H9 (cell line): ENCODE data around the gene THSD7A. TPM values are rescaled to one million over a fixed set of nuclear protein-coding genes. Genes with fewer than 3 reads are reported as not detected.

Experiments used
- DNase-seq: peaks from one replicate; pipeline ENCODE4 v3.0.0-alpha.2; 2017
- H2AFZ ChIP-seq: one replicate; pipeline ENCODE4 v1.6.1; 2013; ENCODE audit warnings: mild to moderate bottlenecking, low read length, control low read depth, moderate library complexity
- H2AK5ac ChIP-seq: 2 replicates; pipeline ENCODE4 v1.6.1; 2013; ENCODE audit warnings: low read length, control low read depth, mixed read lengths; ENCODE audit not compliant: insufficient read length
- H2BK120ac ChIP-seq: one replicate; pipeline ENCODE4 v1.6.1; 2013; ENCODE audit warnings: low read depth, mild to moderate bottlenecking, low read length, control low read depth, inconsistent platforms; ENCODE audit not compliant: poor library complexity, severe bottlenecking
- H2BK12ac ChIP-seq: 2 replicates; pipeline ENCODE4 v1.6.1; 2013; ENCODE audit warnings: low read length, control low read depth, mixed read lengths, low read depth; ENCODE audit not compliant: insufficient read length
- H2BK15ac ChIP-seq: 2 replicates; pipeline ENCODE4 v1.6.1; 2013; ENCODE audit warnings: low read depth, low read length, control low read depth
- H2BK20ac ChIP-seq: one replicate; pipeline ENCODE4 v1.6.1; 2013; ENCODE audit warnings: low read depth, mild to moderate bottlenecking, low read length, control low read depth, inconsistent platforms; ENCODE audit not compliant: poor library complexity, severe bottlenecking
- H2BK5ac ChIP-seq: 2 replicates; pipeline ENCODE4 v1.6.1; 2013; ENCODE audit warnings: low read length, control low read depth, mixed read lengths; ENCODE audit not compliant: insufficient read length
- H3K14ac ChIP-seq: 2 replicates; pipeline ENCODE4 v1.6.1; 2013; ENCODE audit warnings: low read length, control low read depth; ENCODE audit not compliant: insufficient read depth
- H3K18ac ChIP-seq: 2 replicates; pipeline ENCODE4 v1.6.1; 2013; ENCODE audit warnings: low read depth, mild to moderate bottlenecking, mixed read lengths, low read length, control low read depth; ENCODE audit not compliant: insufficient read length
- H3K23ac ChIP-seq: 2 replicates; pipeline ENCODE4 v1.6.1; 2013; ENCODE audit warnings: low read length, control low read depth, mixed read lengths, low read depth; ENCODE audit not compliant: insufficient read length
- H3K23me2 ChIP-seq: 2 replicates; pipeline ENCODE4 v1.6.1; 2013; ENCODE audit warnings: low read depth, mild to moderate bottlenecking, mixed read lengths, low read length, control low read depth; ENCODE audit not compliant: insufficient read length, poor library complexity, severe bottlenecking
- H3K27ac ChIP-seq: 2 replicates; pipeline ENCODE4 v1.5.1; 2013; ENCODE audit warnings: low read length, control low read depth, mixed read lengths, low read depth; ENCODE audit not compliant: insufficient read length
- H3K27me3 ChIP-seq: 2 replicates; pipeline ENCODE4 v1.6.1; 2013; ENCODE audit warnings: low read length, control low read depth, inconsistent platforms; ENCODE audit not compliant: insufficient read depth
- H3K4ac ChIP-seq: 2 replicates; pipeline ENCODE4 v1.6.1; 2013; ENCODE audit warnings: low read depth, mild to moderate bottlenecking, control low read depth, inconsistent platforms, low read length, moderate library complexity
- H3K4me1 ChIP-seq: 2 replicates; pipeline ENCODE4 v1.6.1; 2013; ENCODE audit warnings: low read length, control low read depth, inconsistent platforms; ENCODE audit not compliant: insufficient read depth
- H3K4me2 ChIP-seq: 2 replicates; pipeline ENCODE4 v1.6.1; 2013; ENCODE audit warnings: low read length, control low read depth, mixed read lengths; ENCODE audit not compliant: insufficient read length, insufficient read depth
- H3K56ac ChIP-seq: 2 replicates; pipeline ENCODE4 v1.6.1; 2013; ENCODE audit warnings: low read depth, mild to moderate bottlenecking, mixed read lengths, low read length, control low read depth; ENCODE audit not compliant: insufficient read length
- H3K79me1 ChIP-seq: 2 replicates; pipeline ENCODE4 v1.6.1; 2013; ENCODE audit warnings: low read depth, mild to moderate bottlenecking, moderate library complexity, low read length, control low read depth, inconsistent platforms; ENCODE audit not compliant: insufficient read depth, poor library complexity, severe bottlenecking
- H3K79me2 ChIP-seq: 2 replicates; pipeline ENCODE4 v1.6.1; 2013; ENCODE audit warnings: low read length, control low read depth, inconsistent platforms; ENCODE audit not compliant: insufficient read depth
- H3K9ac ChIP-seq: 2 replicates; pipeline ENCODE4 v1.6.1; 2013; ENCODE audit warnings: low read length, control low read depth, mixed read lengths; ENCODE audit not compliant: insufficient read length; ENCODE audit errors: extremely low read depth
- H3K9me3 ChIP-seq: one replicate; pipeline ENCODE4 v1.6.1; 2013; ENCODE audit warnings: low read depth, low read length, inconsistent platforms; ENCODE audit not compliant: control insufficient read depth
- H3T11ph ChIP-seq: one replicate; pipeline ENCODE4 v1.6.1; 2013; ENCODE audit warnings: mild to moderate bottlenecking, low read length, control low read depth, inconsistent platforms
- H4K20me1 ChIP-seq: one replicate; pipeline ENCODE4 v1.6.1; 2013; ENCODE audit not compliant: control insufficient read depth, insufficient read length, insufficient read depth
- H4K5ac ChIP-seq: 2 replicates; pipeline ENCODE4 v1.6.1; 2013; ENCODE audit warnings: low read depth, mild to moderate bottlenecking, mixed read lengths, low read length, control low read depth; ENCODE audit not compliant: insufficient read length
- H4K8ac ChIP-seq: replicated peaks from 2 replicates; pipeline ENCODE4 v1.6.1; 2013; ENCODE audit warnings: low read length, control low read depth, mixed read lengths, low read depth; ENCODE audit not compliant: insufficient read length
- H4K91ac ChIP-seq: 2 replicates; pipeline ENCODE4 v1.6.1; 2013; ENCODE audit warnings: low read depth, mild to moderate bottlenecking, moderate library complexity, mixed read lengths, low read length, control low read depth; ENCODE audit not compliant: insufficient read length
- H3K27ac Mint-ChIP-seq, 3 experiments: 2 replicates in 2 of 3; 3 replicates in 1 of 3; pipeline ENCODE4 v1.8.0; 2020 to 2021; ENCODE audit warnings: mixed read lengths in 3 of 3, mild to moderate bottlenecking in 1 of 3, moderate library complexity in 1 of 3
- H3K27me3 Mint-ChIP-seq: 2 replicates; pipeline ENCODE4 v1.8.0; 2021; ENCODE audit warnings: low read depth, mild to moderate bottlenecking, moderate library complexity, mixed read lengths
- H3K36me3 Mint-ChIP-seq, 3 experiments: 2 replicates in 2 of 3; 3 replicates in 1 of 3; pipeline ENCODE4 v1.8.0; 2020 to 2021; ENCODE audit warnings: low read depth in 3 of 3, mixed read lengths in 3 of 3; ENCODE audit not compliant: insufficient read depth in 1 of 3
- H3K4me1 Mint-ChIP-seq, 2 experiments: 2 replicates each; pipeline ENCODE4 v1.8.0; 2020; ENCODE audit warnings: mixed read lengths in 2 of 2
- H3K4me3 Mint-ChIP-seq, 2 experiments: 2 replicates in 1 of 2; 3 replicates in 1 of 2; pipeline ENCODE4 v1.8.0; 2020 to 2021; ENCODE audit warnings: mild to moderate bottlenecking in 2 of 2, mixed read lengths in 2 of 2, moderate library complexity in 1 of 2
- H3K9me3 Mint-ChIP-seq, 2 experiments: 2 replicates in 1 of 2; 3 replicates in 1 of 2; pipeline ENCODE4 v1.8.0; 2020; ENCODE audit warnings: mild to moderate bottlenecking in 2 of 2, mixed read lengths in 2 of 2, moderate library complexity in 1 of 2
- WGBS: extraction: QIAGEN DNeasy Blood & Tissue Kit; methylation state at CpG from one replicate; pipeline ENCODE4 v1.1.7; 2013; ENCODE audit warnings: missing lambda C conversion rate, low lambda C conversion rate, mixed read lengths; ENCODE audit not compliant: insufficient read length; ENCODE audit errors: extremely low coverage; 5-methylcytosine and 5-hydroxymethylcytosine counted together
- total RNA-seq: library from RNA; stranded (reverse); gene quantifications from 2 replicates; pipeline ENCODE4 v1.2.1, GENCODE V29; 2021
- TF ChIP-seq, protein P1 (sequence below): fragments of 200-600 bp; sonication (generic); conservative IDR thresholded peaks from 3 replicates; pipeline ENCODE4 v1.8.0; 2021; ENCODE audit warnings: antibody characterized with exemption, mild to moderate bottlenecking

The THSD7A gene
- total RNA-seq, 1 experiment from 2014 or later = 0.42 TPM

DNA sequence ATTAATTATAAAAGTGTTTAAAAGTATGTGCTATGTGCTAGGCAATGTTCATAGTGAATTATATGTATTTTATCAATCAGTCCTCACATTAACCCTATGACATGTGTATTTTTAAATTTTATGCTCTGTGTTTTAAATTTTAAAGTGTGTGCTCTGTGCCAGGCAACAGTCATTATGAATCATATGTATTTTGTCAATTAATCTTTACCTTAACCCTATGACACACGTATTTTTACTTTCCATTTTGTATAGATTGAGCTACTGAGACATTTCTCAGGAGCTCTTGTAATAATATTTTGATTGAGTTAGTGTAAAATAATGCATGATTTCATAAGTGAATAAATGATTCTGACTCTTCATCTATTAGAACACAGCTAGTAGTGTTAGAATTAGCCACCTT lies 117.8 kb downstream of the THSD7A start:
- H3K4ac ChIP-seq = no peak overlapping the region

More for the DNA sequence above, 117.8 kb downstream of the THSD7A start:
- Histone ChIP-seq H3K23ac (no peak overlapping the region), H3K27ac (no peak overlapping the region), H2AK5ac (no peak overlapping the region), H2BK120ac (no peak overlapping the region), H3K23me2 (no peaks in the 10 kb centered on the region), H3K18ac (no peak overlapping the region), H2BK12ac (no peak overlapping the region), H3K14ac (no peak overlapping the region), H2AFZ (no peak overlapping the region), H4K5ac (no peak overlapping the region), H3K79me1 (no peaks in the 10 kb centered on the region), H3K56ac (no peak overlapping the region), H3K4me2 (no peak overlapping the region), H2BK15ac (no peak overlapping the region), H4K20me1 (no peaks in the 10 kb centered on the region), H3T11ph (no peak overlapping the region), H3K9me3 (no peaks in the 10 kb centered on the region), H4K91ac (no peak overlapping the region), H3K9ac (no peak overlapping the region), H2BK5ac (no peak overlapping the region), H3K79me2 (no peaks in the 10 kb centered on the region), H3K27me3 (no peaks in the 10 kb centered on the region), H3K4me1 (no peaks in the 10 kb centered on the region; the same call in 1 of the 2 replicates), H4K8ac (no peak overlapping the region), H2BK20ac (no peak overlapping the region)
- H3K9me3 Mint-ChIP-seq = no peaks in the 10 kb centered on the region
- TF ChIP-seq, protein P1, sequence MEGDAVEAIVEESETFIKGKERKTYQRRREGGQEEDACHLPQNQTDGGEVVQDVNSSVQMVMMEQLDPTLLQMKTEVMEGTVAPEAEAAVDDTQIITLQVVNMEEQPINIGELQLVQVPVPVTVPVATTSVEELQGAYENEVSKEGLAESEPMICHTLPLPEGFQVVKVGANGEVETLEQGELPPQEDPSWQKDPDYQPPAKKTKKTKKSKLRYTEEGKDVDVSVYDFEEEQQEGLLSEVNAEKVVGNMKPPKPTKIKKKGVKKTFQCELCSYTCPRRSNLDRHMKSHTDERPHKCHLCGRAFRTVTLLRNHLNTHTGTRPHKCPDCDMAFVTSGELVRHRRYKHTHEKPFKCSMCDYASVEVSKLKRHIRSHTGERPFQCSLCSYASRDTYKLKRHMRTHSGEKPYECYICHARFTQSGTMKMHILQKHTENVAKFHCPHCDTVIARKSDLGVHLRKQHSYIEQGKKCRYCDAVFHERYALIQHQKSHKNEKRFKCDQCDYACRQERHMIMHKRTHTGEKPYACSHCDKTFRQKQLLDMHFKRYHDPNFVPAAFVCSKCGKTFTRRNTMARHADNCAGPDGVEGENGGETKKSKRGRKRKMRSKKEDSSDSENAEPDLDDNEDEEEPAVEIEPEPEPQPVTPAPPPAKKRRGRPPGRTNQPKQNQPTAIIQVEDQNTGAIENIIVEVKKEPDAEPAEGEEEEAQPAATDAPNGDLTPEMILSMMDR = no peak
- peaks cover 9 to 19% of the 10 kb centered on the region in 2 experiments for H3K4me1 Mint-ChIP-seq
- H3K27ac Mint-ChIP-seq = no peak overlapping the region
- no peak overlapping the region for H3K4me3 Mint-ChIP-seq
- no peak for DNase-seq
- WGBS = no CpG with 5 or more reads among the region's 1 CpG
- H3K27me3 Mint-ChIP-seq = no peaks in the 10 kb centered on the region
- no peaks in the 10 kb centered on the region for H3K36me3 Mint-ChIP-seq
